GM12801 (cell line): Measurements from ENCODE around the gene NFKBIB.

ENCODE experiments used
- TF ChIP-seq, protein P1 (sequence below): IDR thresholded peaks from one replicate; pipeline ENCODE4 v1.5.1; 2011; ENCODE audit warnings: control low read depth; ENCODE audit not compliant: insufficient read length; ENCODE audit errors: extremely low read depth

The NFKBIB gene

GRCh38 chr19:38856813-38857212, 43.0 kb upstream of the NFKBIB start:
- TF ChIP-seq, protein P1, sequence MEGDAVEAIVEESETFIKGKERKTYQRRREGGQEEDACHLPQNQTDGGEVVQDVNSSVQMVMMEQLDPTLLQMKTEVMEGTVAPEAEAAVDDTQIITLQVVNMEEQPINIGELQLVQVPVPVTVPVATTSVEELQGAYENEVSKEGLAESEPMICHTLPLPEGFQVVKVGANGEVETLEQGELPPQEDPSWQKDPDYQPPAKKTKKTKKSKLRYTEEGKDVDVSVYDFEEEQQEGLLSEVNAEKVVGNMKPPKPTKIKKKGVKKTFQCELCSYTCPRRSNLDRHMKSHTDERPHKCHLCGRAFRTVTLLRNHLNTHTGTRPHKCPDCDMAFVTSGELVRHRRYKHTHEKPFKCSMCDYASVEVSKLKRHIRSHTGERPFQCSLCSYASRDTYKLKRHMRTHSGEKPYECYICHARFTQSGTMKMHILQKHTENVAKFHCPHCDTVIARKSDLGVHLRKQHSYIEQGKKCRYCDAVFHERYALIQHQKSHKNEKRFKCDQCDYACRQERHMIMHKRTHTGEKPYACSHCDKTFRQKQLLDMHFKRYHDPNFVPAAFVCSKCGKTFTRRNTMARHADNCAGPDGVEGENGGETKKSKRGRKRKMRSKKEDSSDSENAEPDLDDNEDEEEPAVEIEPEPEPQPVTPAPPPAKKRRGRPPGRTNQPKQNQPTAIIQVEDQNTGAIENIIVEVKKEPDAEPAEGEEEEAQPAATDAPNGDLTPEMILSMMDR: no peak

DNA sequence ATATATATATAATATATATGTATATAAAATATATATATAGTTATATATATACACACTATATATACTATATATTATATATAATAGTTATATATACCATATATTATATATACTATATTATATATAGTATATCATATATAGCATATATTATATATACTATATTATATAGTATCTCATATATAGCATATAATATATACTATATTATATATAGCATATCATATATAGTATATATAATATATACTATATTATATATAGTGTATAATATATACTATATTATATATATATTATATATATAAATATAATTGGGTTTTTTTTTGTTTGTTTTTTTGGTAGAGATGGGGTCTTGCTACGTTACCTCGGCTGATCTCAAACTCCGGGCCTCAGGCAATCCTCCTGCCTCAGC, 38.4 kb upstream of the NFKBIB start:
- TF ChIP-seq, protein P1: no peak

DNA sequence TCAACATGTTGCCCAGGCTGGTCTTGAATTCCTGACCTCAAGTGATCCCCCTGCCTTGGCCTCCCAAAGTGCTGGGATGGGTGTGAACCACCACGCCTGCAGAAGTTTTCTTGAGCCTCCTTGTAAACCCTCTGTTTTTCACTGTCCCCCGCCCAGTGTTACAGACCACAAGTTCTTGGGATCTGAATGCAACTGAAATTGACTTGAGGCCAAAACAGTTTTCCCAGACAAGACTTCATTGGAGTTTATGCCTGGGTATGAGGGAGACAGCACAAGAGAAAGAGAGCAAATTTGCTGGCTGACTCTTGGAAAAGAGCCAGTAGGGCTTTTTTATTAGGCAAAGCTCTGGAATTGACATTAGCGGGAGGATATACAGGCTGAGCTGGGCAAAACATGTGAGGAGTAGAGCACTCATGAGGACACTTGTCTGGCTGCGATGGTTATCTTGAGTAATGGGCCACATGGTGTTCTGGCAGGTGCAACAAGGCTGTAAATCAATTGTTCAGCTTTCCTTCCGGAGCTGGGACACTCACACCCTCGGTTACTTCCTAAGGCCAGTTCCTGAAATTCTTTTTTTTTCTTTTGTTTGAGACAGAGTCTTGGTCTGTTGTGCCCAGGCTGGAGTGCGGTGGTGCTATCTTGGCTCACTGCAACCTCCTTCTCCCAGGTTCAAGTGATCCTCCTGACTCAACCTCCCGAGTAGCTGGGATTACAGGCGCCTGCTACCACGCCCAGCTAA, 37.3 kb upstream of the NFKBIB start:
- TF ChIP-seq, protein P1: no peak

GRCh38 chr19:38867171-38867780, 32.5 kb upstream of the NFKBIB start:
- TF ChIP-seq, protein P1: no peak

DNA sequence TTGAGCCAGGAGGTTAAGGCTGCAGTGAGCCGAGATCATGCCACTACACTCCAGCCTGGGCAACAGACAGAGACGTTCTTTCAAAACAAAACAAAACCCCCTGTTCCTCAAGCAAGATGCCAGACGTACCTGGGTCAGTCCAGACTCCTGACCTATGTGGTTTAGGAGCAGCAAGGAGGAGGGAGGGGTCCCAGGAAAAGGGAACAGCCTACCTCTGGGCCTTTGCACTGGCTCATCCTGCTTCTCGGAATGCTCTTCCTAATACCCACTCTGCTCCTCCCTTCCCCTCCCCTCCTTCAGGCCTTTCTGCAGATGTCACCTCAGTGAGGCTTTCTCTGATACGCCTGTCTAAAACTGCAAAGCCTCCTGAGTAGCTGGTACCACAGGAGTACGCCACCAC, 31.2 kb upstream of the NFKBIB start:
- TF ChIP-seq, protein P1: no peak

DNA sequence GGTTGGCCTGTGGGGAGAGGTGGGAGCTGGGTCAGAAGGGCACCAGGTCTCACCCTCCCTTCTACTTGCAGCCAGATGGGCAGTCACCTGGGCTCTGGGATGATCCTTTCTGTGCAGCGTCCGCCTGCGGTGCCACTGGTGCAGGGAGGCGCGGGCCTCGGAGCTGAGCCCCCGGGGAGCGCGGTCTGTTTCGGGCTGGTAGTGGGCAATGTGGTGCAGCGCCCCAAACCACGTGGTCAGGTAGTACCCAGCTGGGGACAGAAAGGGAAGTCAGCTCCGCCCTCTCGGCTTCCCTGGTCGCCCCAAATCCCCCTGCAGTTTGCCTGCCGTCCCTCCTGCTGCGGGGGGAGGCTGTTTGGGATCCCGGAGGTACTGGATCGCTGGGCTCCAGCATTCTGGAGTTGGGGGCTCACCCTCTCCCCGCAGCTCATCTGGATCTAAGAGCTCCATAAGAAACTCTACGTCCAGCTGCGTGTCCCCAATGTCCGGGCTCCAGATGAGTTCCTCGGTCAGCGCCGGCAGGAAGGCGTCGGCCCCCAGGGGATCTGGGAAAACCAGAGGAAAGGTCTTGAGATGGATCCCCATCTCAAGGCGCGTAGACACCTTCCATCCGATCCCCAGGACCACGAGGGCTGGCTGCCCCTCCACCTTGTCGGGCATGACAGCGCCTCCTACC, 30.5 kb upstream of the NFKBIB start:
- TF ChIP-seq, protein P1: no peak

GRCh38 chr19:38869836-38870607, 29.7 kb upstream of the NFKBIB start:
- TF ChIP-seq, protein P1: no peak
